K562 (cell line): Measurements from ENCODE around the gene TMEM14C. TPM values are rescaled to one million over a fixed set of nuclear protein-coding genes. Genes with fewer than 3 reads are reported as not detected.

Source experiments
- COPS2 ChIP-seq: fragments of 450-650 bp; conservative IDR thresholded peaks from 2 replicates; pipeline ENCODE4 v1.6.1; 2016; ENCODE audit warnings: mild to moderate bottlenecking, moderate library complexity
- DPF2 ChIP-seq: fragments of 450-650 bp; IDR thresholded peaks from 2 replicates; pipeline ENCODE4 v1.6.1; 2016
- GABPA ChIP-seq: fragments of 200-800 bp; sonication (Bioruptor generic); conservative IDR thresholded peaks from 2 replicates; pipeline ENCODE4 v1.6.1; 2016; ENCODE audit warnings: low read depth, missing genetic modification characterization, missing compliant biosample characterization
- KLF6 ChIP-seq: fragments of 250-450 bp; sonication (Bioruptor Pico); IDR thresholded peaks from 2 replicates; pipeline ENCODE4 v1.4.0; 2020; ENCODE audit warnings: mild to moderate bottlenecking, moderate library complexity, borderline replicate concordance
- NR4A1 ChIP-seq, 2 experiments: fragments of 250-450 bp in 1 of 2; fragments of 450-650 bp in 1 of 2; sonication (Bioruptor Pico) in 1 of 2; IDR thresholded peaks; 2 replicates each; pipeline versions ENCODE4 v1.4.0 to v1.6.1; 2016 to 2020; ENCODE audit warnings: mild to moderate bottlenecking in 2 of 2, missing compliant biosample characterization in 1 of 2, missing genetic modification characterization in 1 of 2, moderate library complexity in 1 of 2
- RAD21 ChIP-seq, 2 experiments: fragments of 250-450 bp in 1 of 2; fragments of 450-650 bp in 1 of 2; sonication (Bioruptor Pico) in 1 of 2; formaldehyde crosslinking in 1 of 2; IDR thresholded peaks in 1 of 2; conservative IDR thresholded peaks in 1 of 2; 2 replicates each; pipeline versions ENCODE4 v1.4.0 to v1.8.0; 2020 to 2022; ENCODE audit warnings: mild to moderate bottlenecking in 2 of 2, moderate library complexity in 1 of 2
- TCF7 ChIP-seq: sonication (generic); IDR thresholded peaks from 2 replicates; pipeline ENCODE4 v1.6.1; 2016; ENCODE audit warnings: antibody characterized with exemption, borderline replicate concordance
- THAP12 ChIP-seq: fragments of 250-450 bp; sonication (Bioruptor Pico); IDR thresholded peaks from 2 replicates; pipeline ENCODE4 v1.9.0; 2021; ENCODE audit warnings: mild to moderate bottlenecking, inconsistent platforms
- ZNF121 ChIP-seq: sonication (generic); formaldehyde crosslinking; conservative IDR thresholded peaks from 2 replicates; pipeline ENCODE4 v1.8.0; 2022; ENCODE audit warnings: missing genetic modification reagents
- ZNF318 ChIP-seq, 2 experiments: fragments of 450-650 bp; IDR thresholded peaks; 2 replicates each; pipeline ENCODE4 v1.6.1; 2016; ENCODE audit warnings: mild to moderate bottlenecking in 2 of 2, borderline replicate concordance in 1 of 2, low read depth in 1 of 2, moderate library complexity in 1 of 2
- ZNF764 ChIP-seq: fragments of 250-450 bp; sonication (Bioruptor Pico); IDR thresholded peaks from 2 replicates; pipeline ENCODE4 v1.4.0; 2020; ENCODE audit warnings: low read depth, mild to moderate bottlenecking, moderate library complexity
- polyA plus RNA-seq, 8 experiments: library from polyadenylated mRNA; depleted of rRNA in 4 of 8; stranded (reverse) in 5 of 8; unstranded in 3 of 8; fragments of >200 nt; fragmentation: Nextera tagmentation in 2 of 8; fragmentation: Illumina TruSeq in 1 of 8; extraction: Ambion mirVana in 2 of 8; extraction: Trizol in 1 of 8; gene quantifications; 2 replicates each; pipeline versions ENCODE4 v1.2.1 to v1.2.3, GENCODE V29; 2011 to 2014; ENCODE audit warnings: inconsistent platforms in 1 of 8, missing spikeins in 1 of 8
- total RNA-seq, 7 experiments: library from RNA; depleted of rRNA in 6 of 7; stranded (reverse); fragments of >200 nt in 6 of 7; fragmentation: Illumina TruSeq in 2 of 7; extraction: Trizol in 2 of 7; gene quantifications; 2 replicates each; pipeline versions ENCODE4 v1.2.1 to v1.2.3, GENCODE V29; 2011 to 2021; ENCODE audit warnings: low replicate concordance in 1 of 7
- TF ChIP-seq, protein P1 (sequence below), 2 experiments: fragments of 450-650 bp in 1 of 2; sonication (generic) in 1 of 2; formaldehyde crosslinking in 1 of 2; IDR thresholded peaks in 1 of 2; conservative IDR thresholded peaks in 1 of 2; 2 replicates each; pipeline versions ENCODE4 v1.6.1 to v1.8.1; 2016 to 2023; ENCODE audit warnings: mild to moderate bottlenecking in 2 of 2, moderate library complexity in 2 of 2, inconsistent platforms in 1 of 2, missing genetic modification reagents in 1 of 2

The TMEM14C gene
- total and polyA plus RNA-seq, 9 of the 15 experiments (the other 6 are each of a cell fraction or from before 2014, with no cell fraction given): 151 to 496 (median 263) TPM

- TF ChIP-seq NR4A1 (CRISPR knock-in tag; IDR thresholded peaks at IDR 0.05): no peak
- TF ChIP-seq NR4A1 (tag; IDR thresholded peaks at IDR 0.05): peak; percentile 54
- no peak for TF ChIP-seq COPS2
- TF ChIP-seq RAD21 (CRISPR knock-in tag; conservative IDR thresholded peaks at IDR 0.05 in 1 of 2, IDR thresholded peaks at IDR 0.05 in 1 of 2): no peak; a peak in 1 of 4 replicates
- TF ChIP-seq THAP12 (CRISPR knock-in tag): peak; percentile 72
- TF ChIP-seq DPF2: no peak; the same call in 1 of the 2 replicates
- peak; percentile 85 for TF ChIP-seq GABPA
- TF ChIP-seq ZNF318 (IDR thresholded peaks at IDR 0.05; ENCODE audit: borderline replicate concordance in 1 of 2, low read depth in 1 of 2): no peak
- TF ChIP-seq, protein P1, sequence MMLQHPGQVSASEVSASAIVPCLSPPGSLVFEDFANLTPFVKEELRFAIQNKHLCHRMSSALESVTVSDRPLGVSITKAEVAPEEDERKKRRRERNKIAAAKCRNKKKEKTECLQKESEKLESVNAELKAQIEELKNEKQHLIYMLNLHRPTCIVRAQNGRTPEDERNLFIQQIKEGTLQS (IDR thresholded peaks at IDR 0.05): peak; percentile 49; the same call in 1 of the 2 replicates
- TF ChIP-seq, protein P1 (CRISPR knock-in tag; conservative IDR thresholded peaks at IDR 0.05): no peak; the same call in 1 of the 2 replicates
- TF ChIP-seq TCF7: no peak
- TF ChIP-seq ZNF121 (CRISPR knock-in tag): peak; percentile 99
- TF ChIP-seq KLF6 (CRISPR knock-in tag): 0 out of 2 replicates have a peak, but pooled peaks have one; percentile 33
- TF ChIP-seq ZNF764: no peak
Measured at GRCh38 chr6:10747251-10747972, 24.5 kb downstream of the TMEM14C start, which contains the start of gene TMEM14B (continued).
